ENCODE results near the gene BAZ2A. TPM values are rescaled to one million over a fixed set of nuclear protein-coding genes. Genes with fewer than 3 reads are reported as not detected.

BAZ2A gene
- total RNA-seq, 1 experiment from 2014 or later: 48.7 TPM

DNA sequence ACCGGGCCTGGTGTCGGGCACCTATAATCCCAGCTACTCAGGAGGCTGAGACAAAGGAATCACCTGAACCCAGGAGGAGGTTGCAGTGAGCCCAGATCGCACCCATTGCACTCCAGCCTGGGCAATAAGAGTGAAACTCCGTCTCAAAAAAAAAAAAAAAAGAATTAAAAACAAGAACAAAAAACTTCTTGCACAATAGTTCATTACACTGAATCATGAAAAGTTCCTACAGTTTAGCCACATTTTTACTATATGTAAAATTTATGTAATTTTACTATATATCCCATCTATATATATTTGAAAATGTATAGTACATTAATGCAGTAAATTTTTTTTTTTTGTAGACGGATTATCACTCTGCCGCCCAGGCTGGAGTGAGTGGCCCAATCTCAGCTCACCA, 11.1 kb upstream of the BAZ2A start:
- Histone ChIP-seq H3K4me2 (ENCODE audit: low read depth, low read length, poor library complexity, severe bottlenecking) (no peak overlapping the region), H3K9me3 (ENCODE audit: low read length) (no peaks in the 10 kb centered on the region), H3K27me3 (ENCODE audit: low read length) (no peaks in the 10 kb centered on the region), H3K36me3 (ENCODE audit: insufficient read depth, low read length) (peaks cover 62% of the 10 kb centered on the region), H3K27ac (ENCODE audit: low read length) (no peak overlapping the region), H3K79me2 (ENCODE audit: low read length) (peaks cover 37% of the 10 kb centered on the region), H3K4me1 (ENCODE audit: low read length) (peaks cover 34% of the 10 kb centered on the region), H4K20me1 (ENCODE audit: insufficient read depth, low read depth, low read length) (peaks cover 33% of the 10 kb centered on the region), H3K9me2 (replicated peaks; ENCODE audit: insufficient read depth, low read length) (no peaks in the 10 kb centered on the region), H3K9ac (ENCODE audit: low read length) (no peak overlapping the region), H3K4me3 (ENCODE audit: low read length) (no peak overlapping the region), H2AFZ (ENCODE audit: low read length) (no peak overlapping the region)
- no peak for DNase-seq

DNA sequence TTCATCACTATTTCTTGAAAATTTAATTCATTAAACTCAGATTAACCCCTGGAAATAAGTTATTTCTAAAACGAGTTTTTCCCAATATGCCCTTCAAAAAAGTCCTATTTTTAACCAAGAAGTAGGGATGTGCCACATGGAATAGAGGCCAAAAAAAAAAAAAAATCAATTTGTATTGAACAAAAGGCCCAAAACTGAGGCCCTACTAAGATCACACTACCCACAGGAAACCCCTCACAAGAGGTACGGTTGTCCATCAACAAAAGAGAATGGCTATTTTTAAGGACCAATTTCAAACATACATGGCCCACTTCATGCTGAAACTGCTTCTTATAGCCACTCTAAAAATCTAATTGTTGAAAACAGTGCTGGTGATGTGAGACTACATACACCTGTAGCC, 7.5 kb upstream of the BAZ2A start:
- H3K27me3 ChIP-seq (ENCODE audit: low read length): no peaks in the 10 kb centered on the region
- H3K9ac ChIP-seq (ENCODE audit: low read length): no peak overlapping the region
- peak overlapping the region; percentile 53 for H3K27ac ChIP-seq (ENCODE audit: low read length)
- no peak overlapping the region for H2AFZ ChIP-seq (ENCODE audit: low read length)
- no peak overlapping the region for H3K4me3 ChIP-seq (ENCODE audit: low read length)
- H3K36me3 ChIP-seq (ENCODE audit: insufficient read depth, low read length): peaks cover 35% of the 10 kb centered on the region
- peak overlapping the region; percentile 79 for H3K4me2 ChIP-seq (ENCODE audit: low read depth, low read length, poor library complexity, severe bottlenecking)
- no peaks in the 10 kb centered on the region for H3K9me2 ChIP-seq (replicated peaks; ENCODE audit: insufficient read depth, low read length)
- peaks cover 48% of the 10 kb centered on the region for H3K4me1 ChIP-seq (ENCODE audit: low read length)
- peaks cover 6% of the 10 kb centered on the region for H3K79me2 ChIP-seq (ENCODE audit: low read length)
- DNase-seq: no peak
- H3K9me3 ChIP-seq (ENCODE audit: low read length): no peaks in the 10 kb centered on the region
- peaks cover 15% of the 10 kb centered on the region for H4K20me1 ChIP-seq (ENCODE audit: insufficient read depth, low read depth, low read length)

DNA sequence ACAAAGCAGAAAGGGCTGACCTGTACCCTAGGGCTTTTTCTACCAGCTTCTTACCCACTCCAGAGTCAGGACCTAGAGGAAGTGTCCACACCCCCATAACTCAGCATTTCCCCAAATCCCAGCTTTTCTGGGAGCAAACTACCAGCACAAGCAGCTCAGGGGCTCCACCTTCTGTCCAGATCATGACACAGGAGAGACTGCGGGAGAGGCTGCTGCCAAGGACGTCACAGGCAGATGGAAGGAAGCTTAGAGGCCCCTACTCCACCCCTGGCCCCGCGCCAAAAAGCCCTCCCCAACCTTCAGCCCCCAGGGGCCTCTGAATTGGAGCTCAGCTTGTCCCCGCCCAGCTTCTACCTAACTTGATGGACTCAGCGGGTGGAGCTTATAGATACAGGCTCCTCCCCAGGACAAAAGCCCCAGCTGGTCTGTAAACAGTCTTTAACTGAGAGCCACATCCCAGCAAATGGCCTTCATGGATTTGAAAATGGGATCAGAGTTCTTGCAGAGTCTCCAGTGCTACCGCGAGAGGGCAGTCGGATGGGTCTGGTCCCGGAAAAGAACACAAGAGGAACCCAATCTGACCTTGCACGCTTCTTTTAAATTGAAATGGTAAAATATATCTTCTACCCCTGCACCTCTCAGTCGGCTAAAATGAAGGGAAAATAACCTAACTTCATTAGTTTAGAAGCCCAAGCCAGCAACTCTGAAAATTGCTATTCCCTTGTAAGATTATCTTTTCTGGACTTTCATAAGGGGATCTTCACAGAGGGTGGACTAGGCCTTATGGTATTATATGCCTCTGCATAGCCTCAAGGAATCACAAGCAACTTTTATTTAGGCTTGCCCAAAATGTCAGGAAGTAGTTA, 6.8 kb upstream of the BAZ2A start:
- H3K4me3 ChIP-seq (ENCODE audit: low read length): peak overlapping the region; percentile 74
- H3K36me3 ChIP-seq (ENCODE audit: insufficient read depth, low read length): peaks cover 28% of the 10 kb centered on the region
- peaks cover 8% of the 10 kb centered on the region; the same call in 1 of the 2 replicates for H4K20me1 ChIP-seq (ENCODE audit: insufficient read depth, low read depth, low read length)
- no peaks in the 10 kb centered on the region for H3K9me2 ChIP-seq (replicated peaks; ENCODE audit: insufficient read depth, low read length)
- peak overlapping the region; percentile 75 for H3K9ac ChIP-seq (ENCODE audit: low read length)
- DNase-seq: peak; percentile 99
- H3K27me3 ChIP-seq (ENCODE audit: low read length): no peaks in the 10 kb centered on the region
- peak overlapping the region; percentile 79 for H3K4me2 ChIP-seq (ENCODE audit: low read depth, low read length, poor library complexity, severe bottlenecking)
- H3K9me3 ChIP-seq (ENCODE audit: low read length): no peaks in the 10 kb centered on the region
- no peaks in the 10 kb centered on the region; the same call in 1 of the 2 replicates for H3K79me2 ChIP-seq (ENCODE audit: low read length)
- H3K4me1 ChIP-seq (ENCODE audit: low read length): peaks cover 55% of the 10 kb centered on the region
- H2AFZ ChIP-seq (ENCODE audit: low read length): peak overlapping the region; percentile 36; the same call in 1 of the 2 replicates
- peak overlapping the region; percentile 64 for H3K27ac ChIP-seq (ENCODE audit: low read length)

DNA sequence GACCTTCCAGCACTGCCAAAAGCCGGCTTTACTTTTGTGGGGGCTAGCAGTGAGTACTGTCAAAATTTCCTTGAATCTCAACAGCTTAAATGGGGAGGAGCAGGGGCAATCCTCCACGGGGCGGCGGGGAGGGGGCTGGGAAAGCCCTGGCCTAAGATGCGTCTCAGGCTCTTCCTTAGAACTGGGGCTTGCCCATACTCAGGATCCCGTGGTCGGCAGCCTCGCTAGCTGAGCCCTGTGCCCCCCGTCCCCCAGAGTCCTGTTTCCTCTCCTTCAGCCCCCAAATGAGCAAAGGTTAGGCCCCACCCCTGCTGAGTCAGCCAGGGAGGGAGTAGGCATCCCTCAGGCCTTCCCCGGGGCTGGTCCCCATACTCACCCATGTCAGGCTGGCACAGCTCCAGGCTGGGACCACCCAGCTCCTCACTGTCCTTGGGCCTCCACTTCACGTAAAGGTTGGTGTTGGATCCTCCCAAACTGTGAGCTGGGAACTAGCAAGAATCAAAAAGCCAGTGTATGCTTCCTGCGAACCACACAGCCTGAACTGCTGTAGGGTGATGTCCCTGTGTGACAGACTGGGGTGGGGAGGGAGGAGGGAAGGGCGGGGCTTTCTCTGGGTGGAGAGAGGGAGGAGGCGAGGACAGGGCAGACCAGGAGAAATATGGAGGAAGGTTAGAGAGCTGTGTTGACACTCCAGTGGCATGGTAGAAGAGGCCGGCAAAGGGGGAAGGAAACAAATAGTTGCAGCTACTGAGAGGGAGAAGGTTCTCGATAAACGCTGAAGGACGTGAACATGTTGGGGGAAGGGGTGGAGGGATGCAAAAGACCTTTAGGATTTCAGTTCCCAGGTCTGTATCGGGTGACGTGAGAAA, 5.9 kb upstream of the BAZ2A start:
- Histone ChIP-seq H3K4me3 (ENCODE audit: low read length) (peak overlapping the region; percentile 74), H3K36me3 (ENCODE audit: insufficient read depth, low read length) (peaks cover 27% of the 10 kb centered on the region), H3K4me1 (ENCODE audit: low read length) (peaks cover 61% of the 10 kb centered on the region), H3K9me3 (ENCODE audit: low read length) (no peaks in the 10 kb centered on the region), H3K9me2 (replicated peaks; ENCODE audit: insufficient read depth, low read length) (no peaks in the 10 kb centered on the region), H3K27me3 (ENCODE audit: low read length) (no peaks in the 10 kb centered on the region), H2AFZ (ENCODE audit: low read length) (peak overlapping the region; percentile 36; the same call in 1 of the 2 replicates), H4K20me1 (ENCODE audit: insufficient read depth, low read depth, low read length) (0 out of 2 replicates have a peak, but pooled peaks cover 4% of the 10 kb centered on the region), H3K4me2 (ENCODE audit: low read depth, low read length, poor library complexity, severe bottlenecking) (peak overlapping the region; percentile 79), H3K9ac (ENCODE audit: low read length) (peak overlapping the region; percentile 75), H3K79me2 (ENCODE audit: low read length) (no peaks in the 10 kb centered on the region), H3K27ac (ENCODE audit: low read length) (peak overlapping the region; percentile 64)
- peak; percentile 93 for DNase-seq

DNA sequence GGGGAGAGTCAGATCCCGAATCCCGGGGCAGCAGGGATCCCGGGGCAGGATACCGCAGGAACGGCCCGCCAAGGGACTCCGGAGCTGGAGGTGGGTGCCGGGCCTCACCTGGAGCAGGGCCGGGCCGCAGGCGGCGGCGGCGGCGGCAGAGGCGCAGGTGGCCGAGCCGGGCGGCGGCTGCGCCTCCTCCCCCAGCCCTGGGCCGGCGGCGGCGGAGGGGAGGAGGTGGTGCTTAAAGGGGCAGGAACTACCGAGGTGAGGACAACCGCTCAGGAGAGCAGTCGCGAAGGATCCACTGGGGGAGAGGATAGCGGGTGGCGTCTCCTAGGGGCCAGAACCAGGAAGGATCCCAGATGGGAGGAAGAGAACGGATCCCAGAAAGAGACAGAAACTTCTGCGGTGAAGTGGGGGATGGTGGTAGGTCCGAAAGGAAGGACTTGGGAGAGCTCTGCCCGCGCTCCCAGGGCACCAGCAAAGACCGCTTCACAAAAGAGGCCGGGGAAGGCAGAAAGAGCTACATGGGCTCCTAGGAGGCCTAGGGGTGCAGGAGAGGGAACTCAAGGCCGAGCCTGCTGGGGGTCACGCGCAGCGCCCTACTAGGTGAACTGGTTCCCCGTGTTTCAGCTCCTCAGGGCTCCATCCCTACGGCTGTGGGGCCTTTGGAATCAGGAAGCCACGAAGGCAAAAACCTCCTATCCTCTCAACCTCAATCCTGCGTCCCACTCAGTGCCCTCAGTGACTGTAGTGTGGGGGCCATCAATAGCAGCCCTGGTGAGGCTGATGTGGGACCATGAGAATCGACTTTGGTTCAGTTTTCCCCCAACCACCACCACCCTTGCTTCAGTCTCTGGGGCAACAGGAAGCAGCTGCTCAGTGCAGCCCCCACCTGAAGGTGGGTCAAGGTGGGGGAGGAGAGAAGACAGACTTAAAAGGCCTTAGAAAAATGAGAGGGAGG, 5.0 kb upstream of the BAZ2A start:
- Histone ChIP-seq H4K20me1 (ENCODE audit: insufficient read depth, low read depth, low read length) (0 out of 2 replicates have a peak, but pooled peaks cover 4% of the 10 kb centered on the region), H3K4me2 (ENCODE audit: low read depth, low read length, poor library complexity, severe bottlenecking) (peak overlapping the region; percentile 79), H3K79me2 (ENCODE audit: low read length) (no peaks in the 10 kb centered on the region), H3K9me3 (ENCODE audit: low read length) (no peaks in the 10 kb centered on the region), H2AFZ (ENCODE audit: low read length) (peak overlapping the region; percentile 58; the same call in 1 of the 2 replicates), H3K9ac (ENCODE audit: low read length) (peak overlapping the region; percentile 75), H3K4me3 (ENCODE audit: low read length) (peak overlapping the region; percentile 74), H3K4me1 (ENCODE audit: low read length) (peaks cover 68% of the 10 kb centered on the region), H3K27me3 (ENCODE audit: low read length) (no peaks in the 10 kb centered on the region), H3K9me2 (replicated peaks; ENCODE audit: insufficient read depth, low read length) (no peaks in the 10 kb centered on the region), H3K36me3 (ENCODE audit: insufficient read depth, low read length) (peaks cover 23% of the 10 kb centered on the region), H3K27ac (ENCODE audit: low read length) (peak overlapping the region; percentile 64)
- DNase-seq: peak; percentile 88

DNA sequence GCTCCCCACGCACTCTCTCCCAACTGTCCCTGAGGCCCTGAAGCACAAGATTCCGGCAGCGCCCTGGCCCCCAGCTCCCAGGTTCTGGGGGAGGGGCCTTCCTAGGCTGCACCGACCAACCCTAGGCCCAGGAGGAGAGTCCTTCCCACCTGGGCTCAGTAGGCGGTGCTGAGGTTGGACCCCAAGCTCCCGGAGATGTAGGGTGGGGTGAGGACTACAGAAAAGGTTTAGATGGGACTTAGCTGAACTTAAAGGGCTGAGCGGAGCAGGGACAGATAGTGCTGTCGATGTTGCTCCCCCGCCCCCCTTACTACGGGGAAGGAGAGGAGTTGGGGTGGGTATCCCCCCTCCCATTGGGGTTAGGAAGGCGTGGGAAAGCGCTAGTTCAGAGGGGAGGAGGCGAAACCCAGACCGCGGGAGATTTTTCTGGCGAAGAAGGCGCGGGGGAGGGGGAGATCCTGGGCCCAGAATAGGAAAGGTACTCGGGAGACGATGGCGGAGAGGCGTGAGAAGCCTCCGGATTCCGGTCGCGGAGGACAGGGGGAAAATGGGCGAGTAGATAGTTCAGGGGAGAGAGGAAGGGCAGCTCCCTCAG, 4.2 kb upstream of the BAZ2A start:
- Histone ChIP-seq H3K4me2 (ENCODE audit: low read depth, low read length, poor library complexity, severe bottlenecking) (peak overlapping the region; percentile 79), H3K4me1 (ENCODE audit: low read length) (peaks cover 68% of the 10 kb centered on the region), H3K9me2 (replicated peaks; ENCODE audit: insufficient read depth, low read length) (no peaks in the 10 kb centered on the region), H3K4me3 (ENCODE audit: low read length) (peak overlapping the region; percentile 74), H2AFZ (ENCODE audit: low read length) (peak overlapping the region; percentile 58; the same call in 1 of the 2 replicates), H3K9ac (ENCODE audit: low read length) (peak overlapping the region; percentile 75), H3K9me3 (ENCODE audit: low read length) (no peaks in the 10 kb centered on the region), H3K79me2 (ENCODE audit: low read length) (peaks cover 7% of the 10 kb centered on the region), H3K27me3 (ENCODE audit: low read length) (no peaks in the 10 kb centered on the region), H4K20me1 (ENCODE audit: insufficient read depth, low read depth, low read length) (0 out of 2 replicates have a peak, but pooled peaks cover 4% of the 10 kb centered on the region), H3K27ac (ENCODE audit: low read length) (peak overlapping the region; percentile 64), H3K36me3 (ENCODE audit: insufficient read depth, low read length) (peaks cover 17% of the 10 kb centered on the region)
- DNase-seq: peak; percentile 68
